Erythroblast (primary cell): ENCODE results near the gene WFIKKN2.

Source experiments
- GATA1 ChIP-seq: IDR thresholded peaks from 2 replicates; pipeline ENCODE4 v1.6.1; 2011; ENCODE audit warnings: low read depth, mild to moderate bottlenecking, control low read depth, low read length, moderate library complexity
- POLR2A ChIP-seq: IDR thresholded peaks from 2 replicates; pipeline ENCODE4 v1.6.1; 2011; ENCODE audit warnings: mild to moderate bottlenecking, low read length

- no peak for TF ChIP-seq POLR2A
- TF ChIP-seq GATA1, result no peak
These were observed 39.7 kb downstream of the WFIKKN2 start for GRCh38 chr17:50875074-50875473.
